ENCODE measurements around the gene ATE1.

ATE1 gene

GRCh38 chr10:121870413-121870812 is 57.4 kb downstream of the ATE1 start:
- Histone ChIP-seq H3K9ac (no peak overlapping the region), H3K4me3 (no peak overlapping the region), H3K27ac (no peak overlapping the region), H3K9me3 (replicated peaks in 1 of 11) (peaks cover 0 to 12% (median 6%) of the 10 kb centered on the region in 11 experiments; a peak in 12 of 22 replicates), H3K4me2 (no peak overlapping the region), H3K27me3 (no peaks in the 10 kb centered on the region), H3K36me3 (peaks cover 33 to 61% (median 47%) of the 10 kb centered on the region in 11 experiments), H4K20me1 (0 out of 22 replicates have a peak, but pooled peaks cover 0 to 5% (median 0%) of the 10 kb centered on the region in 11 experiments), H3K4me1 (peaks cover 2 to 8% (median 7%) of the 10 kb centered on the region in 10 experiments)
- no peak for TF ChIP-seq Cebpa-rat (IDR thresholded peaks at IDR 0.05)

- H3K4me2 ChIP-seq: peak overlapping the region; percentile 22 to 81 (median 65); a peak in 20 of 22 replicates
- peaks cover 11 to 48% (median 37%) of the 10 kb centered on the region in 11 experiments; a peak in 21 of 22 replicates for H3K9me3 ChIP-seq (replicated peaks in 1 of 11)
- H3K9ac ChIP-seq: no peak overlapping the region; a peak in 1 of 22 replicates
- peaks cover 11 to 23% (median 21%) of the 10 kb centered on the region in 10 experiments for H3K4me1 ChIP-seq
- no peak for TF ChIP-seq Cebpa-rat (IDR thresholded peaks at IDR 0.05)
- peak overlapping the region in 8 of 11 experiments; percentile 45 to 76 (median 70); a peak in 14 of 22 replicates for H3K27ac ChIP-seq
- no peaks in the 10 kb centered on the region for H4K20me1 ChIP-seq
- H3K4me3 ChIP-seq: peak overlapping the region in 1 of 10 experiments; percentile 2; a peak in 1 of 20 replicates
- no peaks in the 10 kb centered on the region for H3K27me3 ChIP-seq
- H3K36me3 ChIP-seq: peaks cover 44 to 88% (median 69%) of the 10 kb centered on the region in 11 experiments
Observed at GRCh38 chr10:121865554-121865953, 62.3 kb downstream of the ATE1 start.

- H4K20me1 ChIP-seq: no peaks in the 10 kb centered on the region
- peak in 4 of 11 experiments; percentile 27 to 57 (median 48); a peak in 4 of 22 replicates for TF ChIP-seq Cebpa-rat (IDR thresholded peaks at IDR 0.05)
- H3K9me3 ChIP-seq (replicated peaks in 1 of 11): peaks cover 11 to 55% (median 40%) of the 10 kb centered on the region in 11 experiments; a peak in 21 of 22 replicates
- H3K4me3 ChIP-seq: peak overlapping the region in 6 of 10 experiments; percentile 2 to 47 (median 22); a peak in 5 of 20 replicates
- peaks cover 46 to 88% (median 71%) of the 10 kb centered on the region in 11 experiments for H3K36me3 ChIP-seq
- H3K4me1 ChIP-seq: peaks cover 11 to 23% (median 21%) of the 10 kb centered on the region in 10 experiments
- H3K4me2 ChIP-seq: peak overlapping the region; percentile 22 to 81 (median 65); a peak in 21 of 22 replicates
- H3K27ac ChIP-seq: peak overlapping the region in 8 of 11 experiments; percentile 59 to 76 (median 70); a peak in 16 of 22 replicates
- peak overlapping the region in 3 of 11 experiments; percentile 30 to 42 (median 36); a peak in 4 of 22 replicates for H3K9ac ChIP-seq
- H3K27me3 ChIP-seq: no peaks in the 10 kb centered on the region
Observed at GRCh38 chr10:121864653-121865052, 63.2 kb downstream of the ATE1 start.

- H3K9ac ChIP-seq: peak overlapping the region in 4 of 11 experiments; percentile 30 to 42 (median 38); a peak in 5 of 22 replicates
- H3K27ac ChIP-seq: peak overlapping the region in 8 of 11 experiments; percentile 59 to 76 (median 70); a peak in 16 of 22 replicates
- no peak for TF ChIP-seq Cebpa-rat (IDR thresholded peaks at IDR 0.05)
- H3K9me3 ChIP-seq (replicated peaks in 1 of 11): peaks cover 11 to 60% (median 44%) of the 10 kb centered on the region in 11 experiments; a peak in 21 of 22 replicates
- H3K36me3 ChIP-seq: peaks cover 44 to 86% (median 69%) of the 10 kb centered on the region in 11 experiments
- H3K27me3 ChIP-seq: no peaks in the 10 kb centered on the region
- H3K4me3 ChIP-seq: peak overlapping the region in 5 of 10 experiments; percentile 2 to 47 (median 23); a peak in 5 of 20 replicates
- H3K4me2 ChIP-seq: peak overlapping the region in 9 of 11 experiments; percentile 52 to 81 (median 70); a peak in 18 of 22 replicates
- H3K4me1 ChIP-seq: peaks cover 11 to 23% (median 21%) of the 10 kb centered on the region in 10 experiments
- H4K20me1 ChIP-seq: no peaks in the 10 kb centered on the region
Observed at GRCh38 chr10:121864168-121864567, 63.7 kb downstream of the ATE1 start.

- no peaks in the 10 kb centered on the region for H3K27me3 ChIP-seq
- H3K36me3 ChIP-seq: peaks cover 41 to 79% (median 65%) of the 10 kb centered on the region in 11 experiments
- H3K9ac ChIP-seq: no peak overlapping the region
- no peak for TF ChIP-seq Cebpa-rat (IDR thresholded peaks at IDR 0.05)
- H3K9me3 ChIP-seq (replicated peaks in 1 of 11): peaks cover 13 to 66% (median 52%) of the 10 kb centered on the region in 11 experiments; a peak in 21 of 22 replicates
- no peaks in the 10 kb centered on the region for H4K20me1 ChIP-seq
- peaks cover 11 to 23% (median 21%) of the 10 kb centered on the region in 10 experiments for H3K4me1 ChIP-seq
- no peak overlapping the region for H3K4me3 ChIP-seq
- H3K4me2 ChIP-seq: no peak overlapping the region
- H3K27ac ChIP-seq: no peak overlapping the region
Observed at GRCh38 chr10:121862649-121863048, 65.2 kb downstream of the ATE1 start.

- no peak for TF ChIP-seq Cebpa-rat (IDR thresholded peaks at IDR 0.05)
- peaks cover 11 to 23% (median 21%) of the 10 kb centered on the region in 10 experiments for H3K4me1 ChIP-seq
- peaks cover 19 to 72% (median 56%) of the 10 kb centered on the region in 11 experiments; a peak in 21 of 22 replicates for H3K9me3 ChIP-seq (replicated peaks in 1 of 11)
- H4K20me1 ChIP-seq: no peaks in the 10 kb centered on the region
- H3K27me3 ChIP-seq: no peaks in the 10 kb centered on the region
- H3K27ac ChIP-seq: no peak overlapping the region
- no peak overlapping the region for H3K4me3 ChIP-seq
- no peak overlapping the region for H3K9ac ChIP-seq
- no peak overlapping the region for H3K4me2 ChIP-seq
- peaks cover 41 to 79% (median 66%) of the 10 kb centered on the region in 11 experiments for H3K36me3 ChIP-seq
Observed at GRCh38 chr10:121862042-121862441, 65.8 kb downstream of the ATE1 start.

- Histone ChIP-seq H3K27me3 (no peaks in the 10 kb centered on the region), H4K20me1 (no peaks in the 10 kb centered on the region), H3K36me3 (peaks cover 47 to 77% (median 67%) of the 10 kb centered on the region in 11 experiments), H3K9ac (no peak overlapping the region), H3K4me2 (no peak overlapping the region), H3K9me3 (replicated peaks in 1 of 11) (peaks cover 29 to 74% (median 62%) of the 10 kb centered on the region in 11 experiments), H3K27ac (no peak overlapping the region), H3K4me3 (no peak overlapping the region), H3K4me1 (peaks cover 11 to 21% (median 18%) of the 10 kb centered on the region in 10 experiments)
- no peak for TF ChIP-seq Cebpa-rat (IDR thresholded peaks at IDR 0.05)
Observed at GRCh38 chr10:121860810-121861209, 67.0 kb downstream of the ATE1 start.

- TF ChIP-seq Cebpa-rat (IDR thresholded peaks at IDR 0.05): no peak; a peak in 1 of 22 replicates
- Histone ChIP-seq H3K27me3 (no peaks in the 10 kb centered on the region), H3K4me3 (no peak overlapping the region), H4K20me1 (no peaks in the 10 kb centered on the region), H3K9ac (no peak overlapping the region), H3K9me3 (replicated peaks in 1 of 11) (peaks cover 32 to 58% (median 49%) of the 10 kb centered on the region in 11 experiments), H3K27ac (no peak overlapping the region), H3K4me2 (no peak overlapping the region), H3K36me3 (peaks cover 64 to 86% (median 73%) of the 10 kb centered on the region in 11 experiments), H3K4me1 (no peaks in the 10 kb centered on the region)
Observed at GRCh38 chr10:121854809-121855445, 72.9 kb downstream of the ATE1 start.

- Histone ChIP-seq H3K9ac (no peak overlapping the region), H3K27me3 (no peaks in the 10 kb centered on the region), H3K9me3 (replicated peaks in 1 of 11) (peaks cover 32 to 51% (median 45%) of the 10 kb centered on the region in 11 experiments), H4K20me1 (no peaks in the 10 kb centered on the region), H3K36me3 (peaks cover 70 to 90% (median 74%) of the 10 kb centered on the region in 11 experiments), H3K27ac (no peak overlapping the region), H3K4me2 (no peak overlapping the region), H3K4me3 (no peak overlapping the region), H3K4me1 (no peaks in the 10 kb centered on the region)
- TF ChIP-seq Cebpa-rat (IDR thresholded peaks at IDR 0.05): no peak
Observed at GRCh38 chr10:121853950-121854349, 73.9 kb downstream of the ATE1 start.
